Mesendoderm (in vitro differentiated cells): ENCODE measurements around the gene RASSF4.

Source experiments
- DNase-seq: peaks from one replicate; pipeline ENCODE4 v3.0.0; 2013
- H2AK5ac ChIP-seq: 2 replicates; pipeline ENCODE4 v1.6.1; 2013; ENCODE audit warnings: low read length, inconsistent platforms
- H2BK120ac ChIP-seq: 2 replicates; pipeline ENCODE4 v1.6.1; 2013; ENCODE audit warnings: low read depth, mild to moderate bottlenecking, low read length, moderate library complexity, mixed read lengths
- H2BK15ac ChIP-seq: replicated peaks from 2 replicates; pipeline ENCODE4 v1.6.1; 2013; ENCODE audit warnings: low read depth, mild to moderate bottlenecking, moderate library complexity
- H2BK5ac ChIP-seq: 2 replicates; pipeline ENCODE4 v1.6.1; 2013; ENCODE audit warnings: low read length, inconsistent platforms
- H3K18ac ChIP-seq: 2 replicates; pipeline ENCODE4 v1.6.1; 2013; ENCODE audit warnings: mild to moderate bottlenecking, low read length, mixed read lengths
- H3K23ac ChIP-seq: one replicate; pipeline ENCODE4 v1.6.1; 2013; ENCODE audit warnings: low read length
- H3K27ac ChIP-seq: 2 replicates; pipeline ENCODE4 v1.5.1; 2013; ENCODE audit warnings: low read depth, mild to moderate bottlenecking, inconsistent platforms, low read length, moderate library complexity
- H3K27me3 ChIP-seq: 2 replicates; pipeline ENCODE4 v1.6.1; 2013; ENCODE audit warnings: low read length, control low read depth, mild to moderate bottlenecking, inconsistent platforms; ENCODE audit not compliant: insufficient read depth, poor library complexity
- H3K36me3 ChIP-seq: 2 replicates; pipeline ENCODE4 v1.6.1; 2013; ENCODE audit warnings: low read length, inconsistent platforms; ENCODE audit not compliant: control insufficient read depth, insufficient read depth
- H3K4ac ChIP-seq: one replicate; pipeline ENCODE4 v1.6.1; 2013; ENCODE audit warnings: low read depth, mild to moderate bottlenecking, low read length, moderate library complexity
- H3K4me1 ChIP-seq: 2 replicates; pipeline ENCODE4 v1.6.1; 2013; ENCODE audit warnings: low read depth, low read length, inconsistent platforms; ENCODE audit not compliant: control insufficient read depth
- H3K4me2 ChIP-seq: 2 replicates; pipeline ENCODE4 v1.6.1; 2013; ENCODE audit warnings: low read length
- H3K4me3 ChIP-seq: 2 replicates; pipeline ENCODE4 v1.5.1; 2013; ENCODE audit warnings: mild to moderate bottlenecking, low read length
- H3K56ac ChIP-seq: one replicate; pipeline ENCODE4 v1.6.1; 2013; ENCODE audit warnings: low read length
- H3K79me1 ChIP-seq: 2 replicates; pipeline ENCODE4 v1.6.1; 2013; ENCODE audit warnings: low read length, inconsistent platforms
- H3K79me2 ChIP-seq: 2 replicates; pipeline ENCODE4 v1.6.1; 2013; ENCODE audit warnings: mild to moderate bottlenecking, low read length; ENCODE audit not compliant: control insufficient read depth, insufficient read depth
- H3K9ac ChIP-seq: 2 replicates; pipeline ENCODE4 v1.6.1; 2013; ENCODE audit warnings: low read length, inconsistent platforms
- H4K5ac ChIP-seq: one replicate; pipeline ENCODE4 v1.6.1; 2013; ENCODE audit warnings: low read length
- H4K8ac ChIP-seq: one replicate; pipeline ENCODE4 v1.6.1; 2013; ENCODE audit warnings: low read depth, mild to moderate bottlenecking, control low read depth, low read length, moderate library complexity
- WGBS: extraction: QIAGEN DNeasy Blood & Tissue Kit; methylation state at CpG from one replicate; pipeline ENCODE4 v1.1.7; 2013; ENCODE audit warnings: low lambda C conversion rate, missing lambda C conversion rate; ENCODE audit not compliant: insufficient coverage; ENCODE audit errors: extremely low coverage; 5-methylcytosine and 5-hydroxymethylcytosine counted together

Gene RASSF4

DNA sequence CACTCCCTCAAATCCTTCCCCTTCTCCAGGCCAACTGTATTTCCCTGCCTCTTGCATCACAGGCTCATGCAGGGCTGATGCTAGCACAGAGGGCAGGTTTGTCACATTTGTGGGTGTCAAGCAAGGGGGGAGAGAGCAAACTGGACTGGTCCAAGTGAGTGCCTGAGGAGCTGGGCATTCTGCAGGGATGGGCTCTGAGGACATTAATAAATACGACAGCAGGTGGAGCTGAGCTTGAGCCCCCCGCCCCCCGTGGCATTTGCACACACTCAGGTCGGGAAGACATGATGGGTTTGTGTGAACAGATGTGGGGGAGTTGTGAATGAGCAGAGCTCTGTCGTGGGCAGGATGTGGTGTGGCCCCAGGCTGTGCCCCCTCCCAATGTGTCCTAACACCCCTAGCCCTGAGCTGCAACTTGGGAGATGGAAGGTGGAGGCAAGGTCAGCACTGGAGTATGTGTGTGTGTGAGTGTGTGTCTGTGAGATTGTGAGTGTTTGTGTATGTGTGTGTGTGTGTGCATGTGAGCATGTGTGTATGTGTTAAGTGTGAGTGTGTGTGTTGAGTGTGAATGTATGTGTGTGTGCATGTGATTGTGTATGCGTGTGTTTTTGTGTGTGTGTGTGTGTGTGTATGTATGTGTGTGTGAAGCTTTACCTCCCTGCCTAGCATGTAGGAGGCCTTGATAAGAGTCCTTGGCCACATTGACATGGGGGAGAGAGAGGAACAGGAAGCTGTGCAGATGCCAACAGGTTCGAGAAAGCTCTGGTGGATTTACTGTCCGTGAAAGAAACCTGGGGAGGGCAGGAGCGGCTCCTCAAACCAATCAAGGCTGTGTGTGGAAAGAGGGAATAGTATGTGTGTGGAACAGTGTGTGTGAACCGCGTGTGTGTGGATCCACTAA, 9.1 kb downstream of the RASSF4 start:
- Histone ChIP-seq H3K18ac (no peak overlapping the region), H3K27me3 (no peaks in the 10 kb centered on the region), H2BK120ac (no peak overlapping the region), H3K4me1 (peaks cover 7% of the 10 kb centered on the region), H2AK5ac (no peak overlapping the region), H3K56ac (no peak overlapping the region), H4K5ac (no peak overlapping the region), H3K4me3 (no peak overlapping the region), H3K4me2 (no peak overlapping the region), H4K8ac (no peak overlapping the region), H3K9ac (no peak overlapping the region), H3K27ac (no peak overlapping the region), H2BK5ac (no peak overlapping the region), H2BK15ac (no peak overlapping the region), H3K36me3 (no peaks in the 10 kb centered on the region), H3K4ac (no peak overlapping the region), H3K79me2 (no peaks in the 10 kb centered on the region), H3K79me1 (no peaks in the 10 kb centered on the region), H3K23ac (no peak overlapping the region)
- no peak for DNase-seq
- WGBS: no CpG with 5 or more reads among the region's 11 CpGs

- WGBS: no CpG with 5 or more reads among the region's 9 CpGs
- no peak overlapping the region for H3K4me3 ChIP-seq
- no peak overlapping the region for H3K23ac ChIP-seq
- H3K27ac ChIP-seq: no peak overlapping the region
- no peak overlapping the region for H3K4ac ChIP-seq
- H2BK5ac ChIP-seq: no peak overlapping the region
- no peak overlapping the region for H4K5ac ChIP-seq
- no peak overlapping the region for H2BK120ac ChIP-seq
- no peaks in the 10 kb centered on the region for H3K27me3 ChIP-seq
- H3K79me2 ChIP-seq: no peaks in the 10 kb centered on the region
- H3K79me1 ChIP-seq: no peaks in the 10 kb centered on the region
- H2BK15ac ChIP-seq: no peak overlapping the region
- DNase-seq: no peak
- no peak overlapping the region for H2AK5ac ChIP-seq
- no peak overlapping the region for H3K18ac ChIP-seq
- H3K4me1 ChIP-seq: peaks cover 9% of the 10 kb centered on the region
- no peak overlapping the region for H4K8ac ChIP-seq
- no peaks in the 10 kb centered on the region for H3K36me3 ChIP-seq
- no peak overlapping the region for H3K56ac ChIP-seq
- H3K4me2 ChIP-seq: no peak overlapping the region
- H3K9ac ChIP-seq: no peak overlapping the region
Observed at GRCh38 chr10:44969854-44970253, 10.3 kb downstream of the RASSF4 start.

DNA sequence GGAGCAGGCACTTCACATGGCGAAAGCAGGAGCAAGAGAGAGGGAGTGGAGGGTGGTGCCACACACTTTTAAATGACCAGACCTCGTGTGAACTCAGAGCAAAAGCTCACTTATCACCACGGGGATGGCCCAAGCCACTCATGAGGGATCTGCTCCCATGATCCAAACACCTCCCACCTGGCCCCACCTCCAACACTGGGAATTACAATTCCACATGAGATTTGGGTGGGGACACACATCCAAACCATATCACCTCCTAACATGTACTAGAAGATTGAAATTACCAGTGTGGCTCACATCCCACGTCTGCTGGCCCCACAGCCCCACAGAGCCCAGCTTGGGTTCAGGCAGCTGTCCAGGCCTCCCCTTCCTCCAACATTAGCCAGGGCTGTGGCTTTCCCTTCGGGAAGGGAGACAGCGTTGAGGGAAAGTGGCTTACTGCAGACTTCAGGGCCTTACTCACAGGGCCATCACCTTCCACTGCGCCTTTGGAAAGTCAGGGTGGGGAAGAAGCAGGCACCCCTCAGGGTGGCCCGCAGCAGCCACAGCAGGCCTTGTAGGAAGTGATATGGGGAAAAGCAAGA, 11.3 kb downstream of the RASSF4 start:
- Histone ChIP-seq H3K4me2 (no peak overlapping the region), H3K23ac (no peak overlapping the region), H2BK120ac (no peak overlapping the region), H3K18ac (no peak overlapping the region), H3K56ac (no peak overlapping the region), H3K79me1 (no peaks in the 10 kb centered on the region), H2AK5ac (no peak overlapping the region), H3K9ac (no peak overlapping the region), H4K8ac (no peak overlapping the region), H3K36me3 (no peaks in the 10 kb centered on the region), H3K4me1 (peaks cover 11% of the 10 kb centered on the region), H2BK15ac (no peak overlapping the region), H3K4me3 (no peak overlapping the region), H3K27me3 (no peaks in the 10 kb centered on the region), H3K79me2 (no peaks in the 10 kb centered on the region), H3K27ac (no peak overlapping the region), H3K4ac (no peak overlapping the region), H2BK5ac (no peak overlapping the region), H4K5ac (no peak overlapping the region)
- no CpG with 5 or more reads among the region's 8 CpGs for WGBS
- no peak for DNase-seq

DNA sequence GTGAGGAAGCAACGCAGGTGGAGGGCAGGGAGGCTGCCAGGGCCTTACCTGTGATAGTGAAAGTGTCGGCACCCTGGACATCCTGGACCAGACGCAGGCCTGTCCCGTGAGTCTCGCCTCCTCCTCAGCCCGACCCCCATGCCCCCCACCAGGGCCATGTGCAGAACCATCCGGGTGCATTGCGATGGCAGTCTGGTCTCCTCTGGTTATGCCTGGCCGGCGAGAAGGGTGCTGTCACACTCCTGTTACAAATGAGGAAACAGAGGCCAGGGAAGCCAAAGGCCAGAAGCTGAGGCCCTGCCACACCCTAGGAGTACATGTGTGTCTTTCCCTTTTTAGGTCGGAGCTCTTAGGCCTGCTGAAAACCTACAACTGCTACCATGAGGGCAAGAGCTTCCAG, 11.8 kb downstream of the RASSF4 start:
- no peak overlapping the region for H3K4ac ChIP-seq
- H3K79me2 ChIP-seq: no peaks in the 10 kb centered on the region
- no peaks in the 10 kb centered on the region for H3K79me1 ChIP-seq
- no CpG with 5 or more reads among the region's 11 CpGs for WGBS
- no peak overlapping the region for H2BK5ac ChIP-seq
- H4K5ac ChIP-seq: no peak overlapping the region
- no peak overlapping the region for H2AK5ac ChIP-seq
- no peak overlapping the region for H2BK15ac ChIP-seq
- H4K8ac ChIP-seq: no peak overlapping the region
- H3K27me3 ChIP-seq: no peaks in the 10 kb centered on the region
- no peak for DNase-seq
- H3K23ac ChIP-seq: no peak overlapping the region
- H3K4me3 ChIP-seq: no peak overlapping the region
- H3K4me1 ChIP-seq: peaks cover 11% of the 10 kb centered on the region
- H3K4me2 ChIP-seq: no peak overlapping the region
- no peaks in the 10 kb centered on the region for H3K36me3 ChIP-seq
- no peak overlapping the region for H3K27ac ChIP-seq
- H3K56ac ChIP-seq: no peak overlapping the region
- H2BK120ac ChIP-seq: no peak overlapping the region
- H3K18ac ChIP-seq: no peak overlapping the region
- H3K9ac ChIP-seq: no peak overlapping the region

DNA sequence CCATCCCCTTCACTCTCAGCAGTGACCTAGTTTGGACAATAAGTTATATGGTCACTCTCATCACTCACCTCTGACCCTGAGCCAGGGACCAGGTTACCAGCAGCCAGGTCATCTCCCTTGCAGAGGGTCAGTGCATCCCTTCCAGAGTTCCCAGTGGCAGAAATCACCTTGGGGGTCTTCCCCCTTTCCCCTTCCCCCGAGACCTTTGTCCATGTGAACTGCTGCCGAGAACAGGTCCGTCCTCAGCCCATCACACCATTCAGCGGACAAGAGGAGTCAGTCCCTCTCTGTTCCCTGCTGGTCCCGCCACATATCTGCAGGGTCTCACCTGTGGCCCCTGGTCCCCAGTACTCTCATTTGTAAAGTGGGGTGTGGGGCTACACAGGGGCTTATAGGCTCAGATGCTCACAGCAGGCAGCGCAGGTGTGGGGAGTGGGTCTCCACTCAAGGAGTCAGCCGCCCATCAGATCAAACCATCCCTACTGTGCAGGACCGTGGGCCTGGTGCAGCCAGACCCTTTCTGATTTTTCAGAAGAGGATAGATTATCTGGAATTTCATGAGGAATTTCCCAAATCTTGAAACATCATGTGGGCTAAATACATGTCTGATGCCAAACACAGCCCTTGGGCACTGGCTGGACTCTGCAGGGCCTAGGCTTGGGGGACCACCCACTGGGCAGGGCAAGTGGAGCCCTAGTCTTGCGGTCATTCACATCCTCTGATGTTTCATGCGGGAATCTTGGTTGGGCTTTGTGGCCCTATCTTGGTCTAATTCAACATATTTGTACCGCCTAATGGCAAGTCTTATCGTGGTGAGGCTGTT, 12.5 kb downstream of the RASSF4 start:
- Histone ChIP-seq H3K23ac (no peak overlapping the region), H3K27me3 (no peaks in the 10 kb centered on the region), H3K36me3 (no peaks in the 10 kb centered on the region), H3K9ac (no peak overlapping the region), H2BK5ac (no peak overlapping the region), H3K4me2 (no peak overlapping the region), H4K5ac (no peak overlapping the region), H3K56ac (no peak overlapping the region), H3K4me1 (peaks cover 11% of the 10 kb centered on the region), H3K79me1 (no peaks in the 10 kb centered on the region), H4K8ac (no peak overlapping the region), H2AK5ac (no peak overlapping the region), H3K4ac (no peak overlapping the region), H3K27ac (no peak overlapping the region), H2BK120ac (no peak overlapping the region), H3K79me2 (no peaks in the 10 kb centered on the region), H2BK15ac (no peak overlapping the region), H3K18ac (no peak overlapping the region), H3K4me3 (no peak overlapping the region)
- DNase-seq: no peak
- no CpG with 5 or more reads among the region's 12 CpGs for WGBS
